Measurements from ENCODE around the gene NFIB.

- no peak for TF ChIP-seq CTCF (IDR thresholded peaks at IDR 0.05)
- TF ChIP-seq POLR2AphosphoS5 (IDR thresholded peaks at IDR 0.05), result peak; percentile 86
Measured at GRCh38 chr9:14106699-14107098, 207.2 kb downstream of the NFIB start.
